ENCODE data around the gene ZNFX1.

DNA sequence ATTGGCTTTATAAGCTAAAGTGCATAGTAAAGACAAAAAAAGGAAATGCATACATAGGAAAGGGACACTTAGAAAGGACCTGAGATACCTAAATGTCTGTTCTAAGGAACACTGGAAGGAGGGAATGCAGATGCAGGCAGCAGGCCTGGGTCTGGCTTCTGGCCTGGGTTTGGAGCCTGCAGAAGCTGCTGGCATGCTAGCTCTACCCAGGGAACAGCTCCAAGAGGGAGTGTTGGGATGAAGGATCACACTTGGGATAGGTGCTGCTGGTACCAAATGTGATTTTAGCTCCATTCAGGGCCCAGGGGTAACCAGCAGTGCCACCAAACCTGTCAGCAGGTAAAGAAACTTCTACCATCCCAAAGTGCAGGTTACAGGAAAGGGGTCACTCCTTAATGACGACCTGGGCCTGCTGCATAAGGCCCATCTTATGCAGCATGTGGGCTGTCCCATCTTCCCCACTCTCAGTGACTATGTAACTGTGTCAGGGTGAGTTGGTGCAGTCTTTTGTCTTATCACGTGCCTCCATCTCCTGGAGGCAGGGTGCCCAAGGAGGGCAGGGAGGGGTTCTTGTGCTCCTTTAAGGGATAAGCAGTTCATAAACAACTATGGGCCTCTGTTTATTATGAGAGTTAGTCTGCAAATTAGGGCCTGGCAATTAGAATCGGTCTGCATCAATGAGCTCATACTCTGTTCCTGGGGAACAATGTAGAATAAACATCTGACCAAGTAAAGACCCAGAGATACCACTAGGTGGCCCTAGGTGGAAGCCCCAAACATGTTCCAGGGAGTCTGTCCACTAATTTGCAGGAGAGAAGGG lies 31.7 kb downstream of the ZNFX1 start:
- TF ChIP-seq, protein P1, sequence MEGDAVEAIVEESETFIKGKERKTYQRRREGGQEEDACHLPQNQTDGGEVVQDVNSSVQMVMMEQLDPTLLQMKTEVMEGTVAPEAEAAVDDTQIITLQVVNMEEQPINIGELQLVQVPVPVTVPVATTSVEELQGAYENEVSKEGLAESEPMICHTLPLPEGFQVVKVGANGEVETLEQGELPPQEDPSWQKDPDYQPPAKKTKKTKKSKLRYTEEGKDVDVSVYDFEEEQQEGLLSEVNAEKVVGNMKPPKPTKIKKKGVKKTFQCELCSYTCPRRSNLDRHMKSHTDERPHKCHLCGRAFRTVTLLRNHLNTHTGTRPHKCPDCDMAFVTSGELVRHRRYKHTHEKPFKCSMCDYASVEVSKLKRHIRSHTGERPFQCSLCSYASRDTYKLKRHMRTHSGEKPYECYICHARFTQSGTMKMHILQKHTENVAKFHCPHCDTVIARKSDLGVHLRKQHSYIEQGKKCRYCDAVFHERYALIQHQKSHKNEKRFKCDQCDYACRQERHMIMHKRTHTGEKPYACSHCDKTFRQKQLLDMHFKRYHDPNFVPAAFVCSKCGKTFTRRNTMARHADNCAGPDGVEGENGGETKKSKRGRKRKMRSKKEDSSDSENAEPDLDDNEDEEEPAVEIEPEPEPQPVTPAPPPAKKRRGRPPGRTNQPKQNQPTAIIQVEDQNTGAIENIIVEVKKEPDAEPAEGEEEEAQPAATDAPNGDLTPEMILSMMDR (IDR thresholded peaks at IDR 0.05), result peak in 1 of 3 experiments; percentile 49
- no peak for TF ChIP-seq POLR2A (IDR thresholded peaks at IDR 0.05)

All from vagina (tissue), 2 donors.